Testis (tissue), 3 donors: ENCODE results near the gene TMEM9. TPM values are rescaled to one million over a fixed set of nuclear protein-coding genes. Genes with fewer than 3 reads are reported as not detected.

Experiments used
- DNase-seq: peaks from one replicate; pipeline ENCODE4 v3.0.0-alpha.2; 2019
- H3K27ac ChIP-seq, 2 donors: fragments of 200-600 bp; sonication (generic); one replicate each; pipeline ENCODE4 v1.5.1; 2019
- H3K27me3 ChIP-seq: fragments of 200-600 bp; sonication (generic); one replicate; pipeline ENCODE4 v1.5.1; 2019
- H3K36me3 ChIP-seq: fragments of 200-600 bp; sonication (generic); one replicate; pipeline ENCODE4 v1.5.1; 2017; ENCODE audit warnings: low read depth; ENCODE audit errors: missing control alignments
- H3K4me1 ChIP-seq: fragments of 200-600 bp; sonication (generic); one replicate; pipeline ENCODE4 v1.5.1; 2019
- H3K4me3 ChIP-seq, 2 donors: fragments of 200-600 bp; sonication (generic); one replicate each; pipeline ENCODE4 v1.5.1; 2017 to 2019
- H3K9me3 ChIP-seq: fragments of 200-600 bp; sonication (generic); one replicate; pipeline ENCODE4 v1.5.1; 2017
- CTCF ChIP-seq, 3 experiments: fragments of 450-650 bp in 2 of 3; fragments of 200-600 bp in 1 of 3; sonication (generic) in 1 of 3; IDR thresholded peaks; one replicate each; pipeline ENCODE4 v1.5.1; 2016 to 2019; ENCODE audit warnings: antibody characterized with exemption in 3 of 3, mild to moderate bottlenecking in 2 of 3, moderate library complexity in 1 of 3
- POLR2A ChIP-seq: fragments of 450-650 bp; IDR thresholded peaks from one replicate; pipeline ENCODE4 v1.6.1; 2017; ENCODE audit warnings: antibody characterized with exemption, mild to moderate bottlenecking, moderate library complexity
- WGBS, 2 donors: methylation state at CpG; one replicate each; pipeline ENCODE4 v1.1.5; 2018; 5-methylcytosine and 5-hydroxymethylcytosine counted together
- intact Hi-C: fragments of 100-400 bp; cut with DNase I; formaldehyde crosslinking; loops from one replicate; pipeline ENCODE4 v1.15.1; 2023; ENCODE audit warnings: low total_unique reads
- polyA plus RNA-seq: library from polyadenylated mRNA; stranded (reverse); fragments of 350-450 nt; fragmentation: Illumina TruSeq; extraction: RNeasy Lipid Tissue Mini Kit (QIAGEN cat#74804); gene quantifications from one replicate; pipeline ENCODE4 v1.2.3, GENCODE V29; 2014; ENCODE audit warnings: low read depth, low replicate concordance; ENCODE audit not compliant: insufficient read depth
- total RNA-seq, 2 donors: library from RNA; depleted of rRNA; stranded (reverse); fragments of >200 nt; gene quantifications; one replicate each; pipeline ENCODE4 v1.2.3, GENCODE V29; 2016

TMEM9 gene
- total and polyA plus RNA-seq, 3 donors from 2014 or later: 101 to 134 (median 124) TPM

- Histone ChIP-seq H3K4me3 (peak overlapping the region; percentile 56 to 69), H3K27ac (no peak overlapping the region), H3K36me3 (no peaks in the 10 kb centered on the region), H3K9me3 (no peaks in the 10 kb centered on the region), H3K27me3 (no peaks in the 10 kb centered on the region), H3K4me1 (peaks cover 8% of the 10 kb centered on the region)
- WGBS, 2 donors: 68 to 71% methylated on average over 20 to 25 of the region's 25 CpGs
- intact Hi-C loops: loop anchor here (10.0 kb wide), 1 partner anchor 141 kb away; no protein-coding TSS in a partner anchor
- DNase-seq: no peak
- TF ChIP-seq CTCF (IDR thresholded peaks at IDR 0.05) (no peak), POLR2A (no peak)
Observed at GRCh38 chr1:201115390-201115937, 38.8 kb downstream of the TMEM9 start.

DNA sequence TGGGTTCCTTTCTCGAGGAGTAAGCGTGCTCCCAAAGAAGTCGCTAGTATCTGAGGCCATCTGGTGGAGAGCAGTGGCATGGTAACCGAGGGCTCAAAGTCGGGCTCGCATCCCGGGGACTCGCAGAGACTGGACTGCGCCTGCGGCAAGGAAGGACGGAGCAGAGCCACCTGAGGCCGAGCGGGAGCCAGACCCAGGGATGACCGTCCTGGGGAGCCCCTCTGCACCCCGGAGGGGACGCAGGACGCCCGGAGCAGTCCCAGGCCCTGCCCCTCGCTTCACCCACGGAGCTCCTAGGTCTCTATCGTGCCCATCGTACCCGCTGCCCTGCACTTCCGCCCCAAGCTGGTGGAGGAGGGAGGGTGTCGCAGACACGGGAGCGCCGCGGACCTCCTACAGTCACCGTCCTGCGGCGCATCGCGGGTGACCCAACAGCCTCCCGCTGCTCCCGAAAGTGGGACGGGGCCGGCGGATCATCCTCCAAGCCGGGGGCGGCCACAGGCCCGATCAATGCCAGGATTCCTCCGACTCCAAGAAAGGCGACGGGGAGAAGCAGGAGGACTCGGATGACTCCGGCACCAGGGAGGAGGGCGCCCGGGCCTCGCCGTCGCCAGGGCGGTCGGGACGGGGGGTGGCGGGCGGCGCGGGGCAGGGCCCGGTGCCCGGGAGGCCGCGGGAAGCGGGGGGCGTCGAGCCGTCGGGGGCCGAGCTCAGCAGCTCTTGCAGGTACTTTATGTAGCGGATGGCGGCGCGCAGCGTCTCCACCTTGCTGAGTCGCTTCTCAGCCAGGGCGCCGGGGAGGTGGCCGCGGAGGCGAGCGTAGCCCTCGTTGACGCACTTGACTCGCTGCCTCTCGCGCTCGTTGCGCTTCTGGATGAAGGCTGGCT lies 39.8 kb downstream of the TMEM9 start:
- Histone ChIP-seq H3K36me3 (no peaks in the 10 kb centered on the region), H3K27me3 (no peaks in the 10 kb centered on the region), H3K27ac (no peak overlapping the region)

DNA sequence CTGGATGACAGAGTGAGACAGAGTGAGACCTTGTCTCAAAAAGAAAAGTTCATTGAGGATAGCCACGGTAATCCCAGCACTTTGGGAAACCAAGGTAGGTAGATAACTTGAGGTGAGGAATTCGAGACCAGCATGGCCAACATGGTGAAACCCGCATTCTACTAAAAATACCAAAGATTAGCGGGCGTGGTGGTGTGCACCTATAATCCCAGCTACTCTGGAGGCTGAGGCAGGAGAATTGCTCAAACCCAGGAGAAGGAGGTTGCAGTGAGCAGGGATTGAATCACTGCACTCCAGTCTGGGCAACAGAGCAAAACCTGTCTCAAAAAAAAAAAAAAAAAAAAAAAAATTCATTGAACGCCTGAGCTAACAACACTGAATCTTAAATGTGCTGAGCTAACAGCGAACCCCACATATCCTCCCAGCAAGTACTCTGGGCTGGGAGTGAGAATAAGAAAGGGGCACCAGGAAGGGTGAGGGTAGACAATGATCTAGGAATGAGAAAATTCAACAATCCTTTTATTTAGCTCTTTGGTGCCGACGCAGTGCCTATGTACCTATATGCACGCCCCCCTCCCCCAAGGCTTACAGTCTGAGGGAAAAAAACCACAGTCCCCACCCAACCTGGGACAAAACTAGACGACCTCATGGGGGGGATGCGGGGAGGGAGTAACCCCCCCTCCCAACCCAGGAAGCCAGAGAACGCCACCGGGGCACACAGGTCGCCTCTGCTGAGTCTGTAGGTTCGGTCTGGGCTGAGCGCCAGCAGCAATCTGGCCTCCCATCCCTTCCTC lies 40.6 kb downstream of the TMEM9 start:
- 36 to 71% methylated on average over 10 to 17 of the region's 17 CpGs for WGBS, 2 donors
- no peak for DNase-seq
- TF ChIP-seq POLR2A: no peak
- no peak for TF ChIP-seq CTCF (IDR thresholded peaks at IDR 0.05)
- H3K4me1 ChIP-seq: no peaks in the 10 kb centered on the region
- no peaks in the 10 kb centered on the region for H3K36me3 ChIP-seq
- no peak overlapping the region for H3K27ac ChIP-seq
- intact Hi-C loops: loop anchor here (10.0 kb wide), 1 partner anchor 139 kb away; no protein-coding TSS in a partner anchor
- no peaks in the 10 kb centered on the region for H3K27me3 ChIP-seq
- H3K9me3 ChIP-seq: no peaks in the 10 kb centered on the region
- peak overlapping the region; percentile 56 to 69 for H3K4me3 ChIP-seq

More for the DNA sequence above, 39.8 kb downstream of the TMEM9 start:
- WGBS, 2 donors: 2% methylated on average over 73 of the region's 88 CpGs; no CpG with 5 or more reads in 1 of the 2 donors
- peak; percentile 95 for DNase-seq
- intact Hi-C loops: loop anchor here (10.0 kb wide), 1 partner anchor 140 kb away; no protein-coding TSS in a partner anchor
- peak; percentile 73 to 80 (median 80) for TF ChIP-seq CTCF (IDR thresholded peaks at IDR 0.05)
- no peak for TF ChIP-seq POLR2A
- Histone ChIP-seq H3K4me3 (peak overlapping the region; percentile 56 to 69), H3K9me3 (no peaks in the 10 kb centered on the region), H3K4me1 (peaks cover 3% of the 10 kb centered on the region)

- no peak overlapping the region for H3K27ac ChIP-seq
- no peaks in the 10 kb centered on the region for H3K9me3 ChIP-seq
- WGBS, 2 donors: 91% methylated on average over 3 of the region's 3 CpGs
- no peaks in the 10 kb centered on the region for H3K36me3 ChIP-seq
- TF ChIP-seq POLR2A: no peak
- TF ChIP-seq CTCF (IDR thresholded peaks at IDR 0.05): no peak
- no peaks in the 10 kb centered on the region for H3K4me1 ChIP-seq
- intact Hi-C loops: loop anchor here (10.0 kb wide), 1 partner anchor 138 kb away; no protein-coding TSS in a partner anchor
- H3K4me3 ChIP-seq: no peak overlapping the region
- no peak for DNase-seq
- no peaks in the 10 kb centered on the region for H3K27me3 ChIP-seq
Observed at GRCh38 chr1:201112926-201113325, 41.3 kb downstream of the TMEM9 start.
